Measurements from ENCODE around the gene CYP27B1. TPM values are rescaled to one million over a fixed set of nuclear protein-coding genes. Genes with fewer than 3 reads are reported as not detected.

CYP27B1 gene
- total RNA-seq, 4 donors from 2014 or later = 3.0 TPM; not detected in 3

DNA sequence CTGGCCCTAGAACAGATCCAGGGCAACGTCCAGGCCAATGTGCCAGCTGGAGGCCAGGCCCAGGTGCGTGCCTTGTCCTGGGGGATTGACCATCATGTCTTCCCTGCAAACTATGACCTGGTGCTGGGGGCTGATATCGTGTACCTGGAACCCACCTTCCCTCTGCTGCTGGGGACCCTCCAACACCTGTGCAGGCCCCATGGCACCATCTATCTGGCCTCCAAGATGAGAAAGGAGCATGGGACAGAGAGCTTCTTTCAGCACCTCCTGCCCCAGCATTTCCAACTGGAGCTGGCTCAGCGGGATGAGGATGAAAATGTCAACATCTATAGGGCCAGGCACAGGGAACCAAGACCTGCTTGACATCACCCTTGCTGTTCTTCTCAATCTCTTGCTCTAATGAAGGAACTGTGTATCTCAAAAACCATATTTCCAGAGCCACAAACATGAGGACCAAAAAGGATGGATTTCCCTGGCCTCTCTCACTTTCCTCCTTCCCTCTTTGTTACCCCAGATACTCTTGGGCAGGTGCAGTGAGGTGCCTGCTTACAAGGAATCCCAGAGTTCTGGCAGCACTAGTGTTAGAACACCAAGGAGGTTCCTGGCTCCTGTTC lies 13.5 kb upstream of the CYP27B1 start:
- Histone ChIP-seq H3K27ac (no peak overlapping the region), H3K27me3 (no peaks in the 10 kb centered on the region), H3K4me3 (no peak overlapping the region), H3K36me3 (peaks cover 0 to 53% (median 0%) of the 10 kb centered on the region in 3 donors), H3K9me3 (no peaks in the 10 kb centered on the region), H3K4me1 (peaks cover 0 to 26% (median 6%) of the 10 kb centered on the region in 4 donors)
- TF ChIP-seq POLR2A (IDR thresholded peaks at IDR 0.05) = no peak
- no peak for TF ChIP-seq CTCF (IDR thresholded peaks at IDR 0.05)
- TF ChIP-seq EP300 (IDR thresholded peaks at IDR 0.05) = no peak
- DNase-seq (ENCODE audit: low spot score in 2 of 2) = no peak
- WGBS, 2 donors = 76 to 84% methylated on average over 4 of the region's 4 CpGs

DNA sequence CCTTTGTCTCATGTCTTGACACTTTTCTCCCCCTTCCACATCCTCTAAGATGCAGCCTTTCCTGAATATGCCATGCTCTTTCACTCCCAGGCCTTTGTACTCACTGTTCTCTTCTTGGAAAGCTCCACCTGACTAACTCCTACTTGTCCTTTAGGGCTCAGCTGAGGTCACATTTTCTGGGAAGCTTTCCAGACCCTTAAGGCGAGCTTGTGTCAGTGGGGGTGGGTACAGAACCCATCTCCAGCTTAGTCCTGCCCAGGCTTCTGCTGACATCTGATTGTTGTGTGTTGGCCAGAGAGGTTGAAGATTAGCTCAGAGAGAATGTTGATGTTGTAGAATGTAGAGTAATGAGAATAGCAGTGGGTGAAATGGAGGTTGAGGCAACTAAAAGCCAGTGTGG lies 12.9 kb upstream of the CYP27B1 start:
- H3K4me1 ChIP-seq = peaks cover 0 to 23% (median 6%) of the 10 kb centered on the region in 4 donors
- no peaks in the 10 kb centered on the region for H3K27me3 ChIP-seq
- H3K9me3 ChIP-seq = no peaks in the 10 kb centered on the region
- 38 to 39% methylated on average over 1 of the region's 1 CpG for WGBS, 2 donors
- peaks cover 0 to 52% (median 0%) of the 10 kb centered on the region in 3 donors for H3K36me3 ChIP-seq
- H3K27ac ChIP-seq = no peak overlapping the region
- TF ChIP-seq CTCF (IDR thresholded peaks at IDR 0.05) (no peak), POLR2A (IDR thresholded peaks at IDR 0.05) (no peak)
- no peak overlapping the region for H3K4me3 ChIP-seq
- no peak for DNase-seq (ENCODE audit: low spot score in 2 of 2)

GRCh38 chr12:57777911-57778310 lies 11.0 kb upstream of the CYP27B1 start:
- TF ChIP-seq EP300 (IDR thresholded peaks at IDR 0.05) (no peak), CTCF (IDR thresholded peaks at IDR 0.05) (no peak), POLR2A (IDR thresholded peaks at IDR 0.05) (no peak)
- H3K4me3 ChIP-seq = no peak overlapping the region
- DNase-seq (ENCODE audit: low spot score in 2 of 2) = no peak
- peaks cover 0 to 18% (median 2%) of the 10 kb centered on the region in 4 donors for H3K4me1 ChIP-seq
- no peak overlapping the region for H3K27ac ChIP-seq
- H3K36me3 ChIP-seq = peaks cover 0 to 50% (median 0%) of the 10 kb centered on the region in 3 donors
- 89 to 94% methylated on average over 7 of the region's 7 CpGs for WGBS, 2 donors
- no peaks in the 10 kb centered on the region for H3K9me3 ChIP-seq
- H3K27me3 ChIP-seq = no peaks in the 10 kb centered on the region

GRCh38 chr12:57777367-57777766 lies 10.5 kb upstream of the CYP27B1 start:
- Histone ChIP-seq H3K27me3 (no peaks in the 10 kb centered on the region), H3K27ac (no peak overlapping the region), H3K36me3 (peaks cover 0 to 50% (median 0%) of the 10 kb centered on the region in 3 donors), H3K4me1 (peaks cover 0 to 18% (median 2%) of the 10 kb centered on the region in 4 donors), H3K9me3 (no peaks in the 10 kb centered on the region), H3K4me3 (no peak overlapping the region)
- no peak for TF ChIP-seq CTCF (IDR thresholded peaks at IDR 0.05)
- DNase-seq (ENCODE audit: low spot score in 2 of 2) = no peak
- 85 to 89% methylated on average over 7 of the region's 7 CpGs for WGBS, 2 donors

DNA sequence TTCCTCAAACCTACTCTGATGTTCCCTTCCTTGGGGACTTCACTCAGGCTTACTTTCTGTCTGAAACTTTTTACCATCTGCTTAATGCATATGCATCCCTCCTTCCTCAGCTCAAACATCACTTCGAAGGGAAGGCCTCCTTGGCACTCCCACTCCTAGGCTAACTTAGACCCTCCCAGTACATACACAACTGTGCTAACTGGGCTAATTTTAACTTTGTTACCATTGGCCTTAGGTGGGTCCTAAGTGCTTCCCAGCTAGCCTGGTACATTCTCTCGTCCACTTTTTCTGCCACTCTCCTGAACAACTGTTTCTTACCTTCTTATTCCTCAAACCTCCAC lies 9.3 kb upstream of the CYP27B1 start:
- no peaks in the 10 kb centered on the region for H3K9me3 ChIP-seq
- no peaks in the 10 kb centered on the region for H3K27me3 ChIP-seq
- WGBS, 2 donors = 87 to 89% methylated on average over 2 of the region's 2 CpGs
- peaks cover 0 to 18% (median 6%) of the 10 kb centered on the region in 4 donors for H3K4me1 ChIP-seq
- H3K27ac ChIP-seq = no peak overlapping the region
- H3K36me3 ChIP-seq = peaks cover 0 to 50% (median 0%) of the 10 kb centered on the region in 3 donors
- TF ChIP-seq CTCF (IDR thresholded peaks at IDR 0.05) (no peak), POLR2A (IDR thresholded peaks at IDR 0.05) (no peak), EP300 (IDR thresholded peaks at IDR 0.05) (no peak)
- H3K4me3 ChIP-seq = no peak overlapping the region
- DNase-seq (ENCODE audit: low spot score in 2 of 2) = no peak
